ENCODE data around the gene MAGI2. TPM values are rescaled to one million over a fixed set of nuclear protein-coding genes. Genes with fewer than 3 reads are reported as not detected.

Gene MAGI2
- total RNA-seq, 1 donor from 2014 or later, result 13.3 TPM

DNA sequence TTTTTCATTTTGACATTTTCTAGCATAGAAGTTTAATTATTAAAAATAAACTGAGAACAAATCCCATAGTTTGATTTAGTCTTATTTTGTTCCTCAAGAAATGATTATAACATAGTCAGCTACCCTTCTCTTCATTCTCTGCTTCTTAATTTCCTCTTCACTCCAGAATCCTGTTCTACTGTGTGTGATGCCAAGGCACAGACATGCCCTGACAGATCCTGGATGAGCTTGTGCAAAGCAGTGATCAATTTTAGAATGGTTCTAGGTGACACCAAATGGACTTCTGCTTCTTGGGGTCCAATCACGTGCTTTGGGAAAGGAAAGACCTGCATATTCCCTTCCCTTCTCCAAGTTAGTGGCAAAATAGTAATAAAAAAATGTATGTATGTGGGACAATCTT, 665.6 kb downstream of the MAGI2 start:
- no peak overlapping the region for H3K4me3 Mint-ChIP-seq
- H3K9me3 Mint-ChIP-seq, result peaks cover 6% of the 10 kb centered on the region
- H3K36me3 Mint-ChIP-seq, result no peaks in the 10 kb centered on the region
- DNase-seq (ENCODE audit: extremely low spot score, unreplicated experiment), result no peak
- H3K4me1 Mint-ChIP-seq (ENCODE audit: unreplicated experiment), result no peaks in the 10 kb centered on the region
- H3K27ac Mint-ChIP-seq, result no peak overlapping the region
- no peaks in the 10 kb centered on the region for H3K27me3 Mint-ChIP-seq
- TF ChIP-seq, protein P1, sequence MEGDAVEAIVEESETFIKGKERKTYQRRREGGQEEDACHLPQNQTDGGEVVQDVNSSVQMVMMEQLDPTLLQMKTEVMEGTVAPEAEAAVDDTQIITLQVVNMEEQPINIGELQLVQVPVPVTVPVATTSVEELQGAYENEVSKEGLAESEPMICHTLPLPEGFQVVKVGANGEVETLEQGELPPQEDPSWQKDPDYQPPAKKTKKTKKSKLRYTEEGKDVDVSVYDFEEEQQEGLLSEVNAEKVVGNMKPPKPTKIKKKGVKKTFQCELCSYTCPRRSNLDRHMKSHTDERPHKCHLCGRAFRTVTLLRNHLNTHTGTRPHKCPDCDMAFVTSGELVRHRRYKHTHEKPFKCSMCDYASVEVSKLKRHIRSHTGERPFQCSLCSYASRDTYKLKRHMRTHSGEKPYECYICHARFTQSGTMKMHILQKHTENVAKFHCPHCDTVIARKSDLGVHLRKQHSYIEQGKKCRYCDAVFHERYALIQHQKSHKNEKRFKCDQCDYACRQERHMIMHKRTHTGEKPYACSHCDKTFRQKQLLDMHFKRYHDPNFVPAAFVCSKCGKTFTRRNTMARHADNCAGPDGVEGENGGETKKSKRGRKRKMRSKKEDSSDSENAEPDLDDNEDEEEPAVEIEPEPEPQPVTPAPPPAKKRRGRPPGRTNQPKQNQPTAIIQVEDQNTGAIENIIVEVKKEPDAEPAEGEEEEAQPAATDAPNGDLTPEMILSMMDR (conservative IDR thresholded peaks at IDR 0.05), result no peak

DNA sequence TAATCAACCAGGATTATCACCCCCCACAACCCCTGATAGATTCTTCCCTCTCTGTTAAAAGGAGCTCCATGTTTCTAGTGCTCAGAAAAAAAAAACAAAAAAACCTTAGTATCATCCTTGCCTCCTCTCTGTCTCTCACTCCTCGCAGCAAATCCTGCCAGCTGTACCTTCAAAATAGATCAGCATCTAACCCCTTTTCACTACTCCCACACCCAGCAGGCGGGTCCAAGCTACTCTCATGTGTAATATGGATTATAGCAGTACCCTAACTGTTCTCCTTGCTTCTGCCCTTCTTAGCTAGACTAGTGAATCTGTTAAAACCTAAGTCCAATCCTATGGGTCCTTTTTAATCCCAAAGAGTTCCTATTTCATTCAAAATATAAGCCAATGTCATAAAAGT, 667.4 kb downstream of the MAGI2 start:
- Mint-ChIP-seq H3K4me1 (ENCODE audit: unreplicated experiment) (no peaks in the 10 kb centered on the region), H3K27ac (no peak overlapping the region), H3K36me3 (no peaks in the 10 kb centered on the region), H3K27me3 (no peaks in the 10 kb centered on the region), H3K9me3 (peaks cover 6% of the 10 kb centered on the region), H3K4me3 (no peak overlapping the region)
- TF ChIP-seq, protein P1 (conservative IDR thresholded peaks at IDR 0.05), result no peak
- DNase-seq (ENCODE audit: extremely low spot score, unreplicated experiment), result no peak

DNA sequence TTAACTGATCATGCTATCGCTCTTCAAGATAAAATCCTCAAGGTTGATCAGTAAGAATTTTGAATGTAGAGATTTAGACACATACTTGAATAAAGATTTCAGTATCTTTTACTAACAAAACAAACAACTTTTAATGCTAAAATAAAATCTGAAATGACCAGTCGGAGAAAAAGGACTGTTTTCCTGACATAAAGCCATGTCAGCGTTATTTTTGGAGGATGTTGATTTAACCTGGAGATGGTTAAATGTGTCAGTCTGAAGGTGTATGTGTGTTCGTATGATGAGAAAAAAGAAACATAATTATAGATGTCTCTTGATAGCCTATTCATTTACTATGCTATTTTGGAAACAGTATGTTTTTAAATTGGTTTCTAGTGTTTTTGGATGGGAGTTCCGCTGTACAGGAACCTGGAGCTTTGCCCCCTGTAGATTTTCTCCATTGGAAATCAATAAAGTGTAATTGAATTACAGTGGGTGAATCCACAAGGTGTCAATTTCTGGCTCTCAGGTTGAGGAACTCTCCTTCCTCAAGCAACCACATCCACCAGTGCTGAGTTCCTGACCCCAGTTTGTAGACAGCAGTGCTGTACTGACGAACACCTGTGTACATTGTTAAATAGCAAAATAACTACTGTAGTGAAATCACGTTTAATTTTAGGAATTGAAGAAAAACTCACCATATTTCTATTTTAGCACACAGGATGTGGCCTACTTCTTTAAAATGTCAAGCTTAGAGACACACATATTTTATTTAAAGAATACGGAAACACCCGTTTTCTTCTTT, 670.1 kb downstream of the MAGI2 start:
- Mint-ChIP-seq H3K9me3 (no peaks in the 10 kb centered on the region), H3K36me3 (no peaks in the 10 kb centered on the region), H3K27me3 (no peaks in the 10 kb centered on the region), H3K27ac (no peak overlapping the region), H3K4me3 (no peak overlapping the region), H3K4me1 (ENCODE audit: unreplicated experiment) (no peaks in the 10 kb centered on the region)
- TF ChIP-seq, protein P1 (conservative IDR thresholded peaks at IDR 0.05), result no peak
- DNase-seq (ENCODE audit: extremely low spot score, unreplicated experiment), result no peak

DNA sequence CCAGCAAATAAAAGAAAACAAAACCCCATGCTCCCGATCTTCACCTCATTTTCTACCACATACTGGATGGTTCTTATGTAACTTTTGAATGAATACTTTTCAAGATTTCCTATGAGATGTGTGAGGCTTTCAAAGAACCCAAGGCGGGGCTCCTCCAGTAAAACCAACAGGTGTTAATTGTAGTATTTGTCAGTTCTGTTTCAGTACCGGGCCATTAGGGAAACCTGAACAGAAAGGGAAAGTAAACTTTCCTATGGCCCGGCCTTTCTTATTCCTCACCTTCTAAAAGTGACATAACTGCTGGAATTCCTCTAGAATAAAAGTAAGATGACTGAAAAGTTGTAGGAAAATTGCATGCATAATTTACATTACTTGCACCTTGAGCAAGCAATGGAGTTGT, 672.9 kb downstream of the MAGI2 start:
- TF ChIP-seq, protein P1 (conservative IDR thresholded peaks at IDR 0.05), result no peak
- no peaks in the 10 kb centered on the region for H3K27me3 Mint-ChIP-seq
- H3K4me3 Mint-ChIP-seq, result no peak overlapping the region
- no peak for DNase-seq (ENCODE audit: extremely low spot score, unreplicated experiment)
- H3K36me3 Mint-ChIP-seq, result no peaks in the 10 kb centered on the region
- no peak overlapping the region for H3K27ac Mint-ChIP-seq
- H3K9me3 Mint-ChIP-seq, result no peaks in the 10 kb centered on the region
- H3K4me1 Mint-ChIP-seq (ENCODE audit: unreplicated experiment), result no peaks in the 10 kb centered on the region

DNA sequence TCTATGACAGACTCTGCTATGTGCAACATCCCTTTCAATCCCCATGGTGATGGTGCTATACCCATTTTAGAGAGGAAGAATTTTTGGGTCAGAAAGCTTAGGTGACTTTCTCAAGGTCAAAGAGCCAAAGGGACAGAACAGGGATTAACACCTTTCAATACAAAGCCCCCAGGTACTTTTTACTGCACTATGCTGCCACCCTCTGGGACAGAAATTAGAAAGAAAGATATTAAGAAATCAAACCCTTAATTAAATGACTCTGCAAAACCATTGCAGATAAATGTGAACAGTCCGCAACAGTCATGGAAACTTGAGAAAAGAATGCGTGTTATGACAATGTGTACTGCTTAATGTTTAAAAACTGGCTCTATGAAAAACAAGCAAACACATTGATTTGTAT, 673.7 kb downstream of the MAGI2 start:
- no peak for DNase-seq (ENCODE audit: extremely low spot score, unreplicated experiment)
- Mint-ChIP-seq H3K27me3 (no peaks in the 10 kb centered on the region), H3K27ac (no peak overlapping the region), H3K36me3 (no peaks in the 10 kb centered on the region), H3K4me1 (ENCODE audit: unreplicated experiment) (no peaks in the 10 kb centered on the region), H3K9me3 (no peaks in the 10 kb centered on the region), H3K4me3 (no peak overlapping the region)
- TF ChIP-seq, protein P1 (conservative IDR thresholded peaks at IDR 0.05), result no peak
